Measurements from ENCODE around the gene TMEM254.
"Not testable (repeated sequence)": the region's sequence is repeated elsewhere in the genome, so short reads cannot be mapped to it uniquely, and the experiment has no call there.

TMEM254 gene

DNA sequence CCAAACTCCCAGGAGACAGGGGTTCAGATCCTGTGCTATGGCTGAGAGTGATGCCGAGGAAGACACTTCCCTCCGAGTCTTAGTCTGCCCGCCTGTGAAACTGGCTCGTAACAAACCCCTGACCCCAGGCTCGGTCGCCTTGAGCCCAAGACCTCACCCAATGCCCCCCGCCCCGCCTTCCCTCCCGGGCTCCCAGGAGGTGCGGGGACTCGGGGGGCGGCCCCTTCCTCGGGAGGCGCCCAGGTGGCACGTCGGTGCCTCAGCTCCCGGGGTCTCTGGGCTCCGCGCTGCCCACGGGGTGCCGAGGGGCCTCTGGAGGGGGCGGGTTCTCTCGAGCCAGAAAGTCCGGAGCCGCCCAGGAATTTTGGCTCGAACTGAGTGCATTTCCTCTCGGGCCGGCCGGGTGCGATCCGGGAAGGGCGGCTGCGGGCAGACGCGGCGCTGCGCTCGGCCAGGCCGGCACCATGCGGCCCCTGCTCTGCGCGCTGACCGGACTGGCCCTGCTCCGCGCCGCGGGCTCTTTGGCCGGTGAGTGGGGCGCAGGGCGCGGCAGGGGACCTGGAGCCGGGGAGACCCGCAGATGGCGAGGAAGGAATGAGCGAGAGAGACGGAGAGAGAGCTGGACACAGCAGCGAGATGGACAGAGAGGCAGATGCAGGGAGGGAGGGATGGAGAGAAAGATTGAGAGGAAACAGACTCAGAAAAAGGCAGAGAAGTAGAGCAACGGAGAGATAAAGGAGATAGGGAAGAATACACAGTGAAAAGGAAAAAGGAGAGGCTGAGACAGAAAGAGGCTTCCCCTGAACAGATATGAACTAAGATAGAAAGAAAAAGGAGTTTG is 54.1 kb downstream of the TMEM254 start, which contains the start of gene PLAC9:
Gene PLAC9, plus strand, starts transcription at position 432 of the 841 bp plus-strand sequence. Its CDS starts 33 bp downstream, at position 465.
- DNase-seq (ENCODE audit: low read depth in 1 of 2, low spot score in 1 of 2): no peak

DNA sequence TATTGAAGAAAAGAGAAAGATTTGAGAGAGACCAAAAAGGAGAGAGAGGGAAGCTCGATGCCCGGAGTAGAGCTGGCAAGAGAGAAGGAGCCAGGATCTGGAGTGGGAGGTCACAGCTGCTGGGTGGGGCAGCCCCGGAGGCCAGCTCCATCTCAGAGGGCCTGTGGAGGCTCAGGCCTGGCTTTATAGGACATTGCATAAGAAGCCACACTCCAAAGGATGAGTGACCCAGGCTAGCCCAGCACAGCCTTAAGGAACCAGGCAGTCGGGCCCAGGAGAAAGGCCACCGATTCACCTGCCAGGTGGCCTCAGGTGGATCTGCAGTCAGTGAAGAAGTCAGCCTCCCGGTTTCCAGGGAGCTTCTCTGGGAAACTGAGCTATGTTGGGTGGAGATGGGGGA is 54.7 kb downstream of the TMEM254 start:
- no peak for DNase-seq (ENCODE audit: low read depth in 1 of 2, low spot score in 1 of 2)

DNA sequence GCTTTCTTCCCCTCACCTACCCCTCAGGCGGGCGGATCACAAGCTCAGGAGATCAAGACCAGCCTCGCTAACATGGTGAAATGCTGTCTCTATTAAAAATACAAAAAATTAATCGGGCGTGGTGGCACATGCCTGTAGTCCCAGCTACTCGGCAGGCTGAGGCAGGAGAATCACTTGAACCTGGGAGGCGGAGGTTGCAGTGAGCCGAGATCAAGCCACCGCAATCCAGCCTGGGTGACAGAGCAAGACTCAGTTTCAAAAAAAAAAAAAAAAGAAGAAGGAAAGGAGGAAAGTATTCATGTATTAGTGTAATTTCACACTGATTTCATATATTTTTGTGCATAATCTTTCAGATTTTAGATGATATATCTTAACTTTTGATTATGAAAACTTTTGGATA is 55.2 kb downstream of the TMEM254 start:
- DNase-seq (ENCODE audit: low read depth in 1 of 2, low spot score in 1 of 2): not testable (repeated sequence)

DNA sequence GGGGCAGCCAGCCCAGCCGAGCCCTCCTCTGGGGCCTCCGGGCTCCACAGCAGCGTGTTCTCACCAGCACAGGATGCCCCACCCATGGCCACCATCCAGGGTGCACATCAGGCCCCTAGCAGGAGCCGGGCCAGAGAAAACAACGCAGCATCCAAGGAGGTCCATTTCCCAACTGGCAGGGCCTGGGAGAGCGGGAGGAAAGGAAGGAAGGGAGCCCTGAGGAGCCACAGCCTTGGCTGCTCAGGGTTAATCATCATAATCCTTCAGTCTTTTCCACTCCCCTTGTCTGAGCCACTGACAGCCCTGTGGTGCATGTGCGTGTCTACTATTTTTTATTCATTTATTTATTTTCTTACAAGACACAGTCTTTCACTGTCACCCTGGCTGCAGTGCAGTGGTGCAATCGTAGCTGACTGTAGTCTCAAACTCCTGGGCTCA is 57.7 kb downstream of the TMEM254 start:
- no peak for DNase-seq (ENCODE audit: low read depth in 1 of 2, low spot score in 1 of 2)

DNA sequence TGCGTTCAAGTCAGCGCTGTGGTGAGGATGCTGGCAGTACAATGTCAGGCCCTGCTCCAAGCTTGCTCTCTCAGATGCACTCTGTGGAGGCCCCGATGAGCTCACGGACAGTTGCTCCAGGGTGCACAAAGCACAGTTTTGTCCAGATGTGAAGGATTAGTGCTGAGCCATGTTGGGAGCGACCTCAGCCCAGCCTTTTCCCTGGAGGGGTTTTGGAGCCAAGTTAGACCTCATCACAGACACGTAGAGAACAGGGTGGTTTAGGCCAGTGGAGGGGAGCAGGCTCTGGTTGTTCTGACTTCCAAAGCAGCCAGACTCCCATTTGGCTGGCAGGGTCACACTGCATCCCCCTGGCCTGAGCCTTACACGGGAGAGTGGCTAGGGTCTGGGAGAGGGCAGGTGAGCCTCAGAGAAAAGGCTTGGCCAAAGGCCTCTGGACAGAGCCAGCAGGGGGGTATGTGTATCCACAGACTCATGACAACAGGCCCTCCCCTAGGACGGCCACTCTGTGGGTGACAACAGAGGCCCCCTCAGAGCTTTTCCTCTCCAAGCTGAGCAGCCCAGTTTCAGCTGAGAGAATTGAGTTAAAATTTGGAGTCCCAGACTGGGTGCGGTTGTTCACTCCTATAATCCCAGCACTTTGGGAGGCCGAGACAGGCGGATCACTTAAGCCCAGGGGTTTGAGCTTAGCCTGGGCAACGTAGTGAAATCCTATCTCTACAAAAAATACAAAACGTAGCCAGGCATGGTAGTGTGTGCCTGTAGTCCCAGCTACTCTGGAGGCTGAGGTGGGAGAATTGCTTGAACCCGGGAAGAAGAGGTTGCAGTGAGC is 58.8 kb downstream of the TMEM254 start:
- DNase-seq (ENCODE audit: low read depth in 1 of 2, low spot score in 1 of 2): no peak

DNA sequence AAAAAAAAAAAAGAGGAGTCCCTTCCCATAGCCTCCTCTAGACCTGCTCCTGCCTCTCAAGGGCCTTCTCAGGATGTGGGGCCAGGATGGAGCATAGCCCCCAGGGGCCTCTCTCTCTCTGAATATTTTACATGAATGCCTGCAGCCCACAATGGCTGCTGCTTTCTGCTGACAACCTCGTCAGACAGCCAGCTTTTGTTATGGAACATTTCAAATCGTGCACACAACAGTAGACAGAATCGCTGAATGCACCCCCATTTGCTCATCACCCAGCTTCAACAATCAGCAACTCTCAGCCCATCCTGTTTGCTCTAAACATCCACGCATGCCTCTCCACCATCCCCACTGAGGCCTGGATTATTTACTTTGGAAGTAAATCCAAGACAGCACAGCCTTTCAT is 59.5 kb downstream of the TMEM254 start:
- no peak for DNase-seq (ENCODE audit: low read depth in 1 of 2, low spot score in 1 of 2)

DNA sequence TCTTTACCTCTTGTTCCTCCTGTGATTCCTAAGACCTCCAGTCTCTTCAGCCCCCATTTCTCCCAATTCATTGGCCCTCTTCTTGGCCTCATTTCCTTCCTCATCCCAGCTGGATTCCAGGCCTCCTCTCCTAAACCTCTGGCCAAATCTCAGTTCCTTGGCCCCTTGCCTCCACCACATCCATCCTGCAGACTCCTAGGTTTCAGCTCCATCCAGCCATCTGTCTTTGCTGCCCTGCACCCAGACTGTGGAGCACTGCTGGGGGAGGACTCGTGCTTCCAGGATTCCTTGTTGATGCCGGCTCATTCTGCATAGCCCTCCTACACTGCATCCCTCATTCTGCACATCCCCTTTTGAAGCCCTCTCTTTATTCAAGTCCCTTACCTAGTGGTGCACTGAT is 60.8 kb downstream of the TMEM254 start:
- DNase-seq (ENCODE audit: low read depth in 1 of 2, low spot score in 1 of 2): no peak

DNA sequence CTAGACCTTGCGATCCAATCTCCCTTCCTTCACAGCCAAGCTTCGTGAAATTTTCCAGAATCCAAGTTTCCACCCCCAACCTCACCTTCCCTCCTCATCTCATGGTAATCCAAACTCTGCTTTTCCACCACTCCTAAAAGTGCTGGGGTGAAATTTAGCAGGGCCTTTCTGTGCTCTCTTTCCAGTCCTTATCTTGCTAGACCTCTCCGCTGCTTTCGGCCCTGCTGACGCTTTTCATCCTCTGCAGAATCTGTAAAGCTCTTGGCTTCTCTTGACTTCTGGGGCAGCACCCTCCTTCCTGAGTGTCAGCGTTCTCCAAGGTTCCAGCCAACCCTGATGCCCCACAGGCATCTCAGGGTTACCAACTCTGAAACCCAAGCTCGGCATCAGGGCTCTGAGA is 61.8 kb downstream of the TMEM254 start:
- no peak for DNase-seq (ENCODE audit: low read depth in 1 of 2, low spot score in 1 of 2)

DNA sequence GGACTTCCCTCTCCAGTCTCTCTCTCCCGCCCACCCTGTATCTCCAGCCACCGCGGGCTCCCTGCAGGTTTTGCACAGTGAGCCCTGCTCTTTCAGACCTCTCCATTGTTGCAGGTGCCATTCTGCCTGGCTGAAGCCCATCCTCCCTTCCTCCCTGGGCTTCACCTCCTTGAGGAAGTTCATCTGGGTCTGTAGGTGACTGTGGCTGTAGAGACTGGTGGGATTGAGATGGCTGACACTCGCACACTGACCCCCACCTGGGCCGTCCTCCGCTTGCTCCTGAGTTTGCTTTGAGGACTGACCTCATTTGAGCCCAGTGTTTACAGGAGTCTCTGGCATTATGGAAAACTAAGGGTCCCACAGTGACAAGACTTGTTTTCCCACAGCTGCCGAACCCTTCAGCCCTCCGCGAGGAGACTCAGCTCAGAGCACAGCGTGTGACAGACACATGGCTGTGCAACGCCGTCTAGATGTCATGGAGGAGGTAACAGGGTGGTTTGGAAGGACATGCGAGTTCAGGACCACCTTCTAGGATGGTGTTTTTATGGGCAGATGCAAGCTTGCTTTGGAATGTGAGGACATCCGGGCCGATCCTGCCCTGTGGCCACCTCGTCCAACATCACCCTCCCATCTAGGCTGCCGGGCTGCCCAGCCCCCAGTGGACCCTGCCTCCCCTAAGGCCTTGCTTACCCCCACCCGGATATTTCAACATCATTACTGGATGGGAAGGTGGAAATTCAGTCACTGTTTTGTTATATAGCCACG is 63.4 kb downstream of the TMEM254 start:
- DNase-seq (ENCODE audit: low read depth in 1 of 2, low spot score in 1 of 2): no peak
